LNCAP (cell line): ENCODE results near the gene ASGR1.

Experiments used
- TF ChIP-seq, protein P1 (sequence below): fragments of 450-650 bp; IDR thresholded peaks from 2 replicates; pipeline ENCODE4 v1.5.1; 2017; ENCODE audit warnings: mild to moderate bottlenecking

The ASGR1 gene

DNA sequence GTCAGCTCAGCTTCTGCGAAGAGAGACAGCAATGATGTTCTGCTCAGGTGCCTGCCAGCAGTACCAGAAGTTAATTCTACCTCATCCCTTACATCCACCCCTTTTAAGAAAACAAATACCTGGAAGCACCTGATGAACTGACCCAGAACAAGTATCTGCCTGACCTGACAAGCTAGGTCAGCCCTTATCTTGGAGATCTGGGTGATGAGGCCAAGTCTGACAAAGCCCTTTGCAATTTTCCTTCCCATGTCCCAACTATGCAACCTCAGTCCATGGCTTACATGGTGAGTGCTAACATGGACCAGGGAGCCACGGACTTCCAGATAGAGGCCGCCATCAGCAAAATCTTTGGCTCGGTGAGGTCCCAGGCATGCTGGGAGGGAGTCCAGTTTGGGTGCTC, 44.2 kb upstream of the ASGR1 start:
- TF ChIP-seq, protein P1, sequence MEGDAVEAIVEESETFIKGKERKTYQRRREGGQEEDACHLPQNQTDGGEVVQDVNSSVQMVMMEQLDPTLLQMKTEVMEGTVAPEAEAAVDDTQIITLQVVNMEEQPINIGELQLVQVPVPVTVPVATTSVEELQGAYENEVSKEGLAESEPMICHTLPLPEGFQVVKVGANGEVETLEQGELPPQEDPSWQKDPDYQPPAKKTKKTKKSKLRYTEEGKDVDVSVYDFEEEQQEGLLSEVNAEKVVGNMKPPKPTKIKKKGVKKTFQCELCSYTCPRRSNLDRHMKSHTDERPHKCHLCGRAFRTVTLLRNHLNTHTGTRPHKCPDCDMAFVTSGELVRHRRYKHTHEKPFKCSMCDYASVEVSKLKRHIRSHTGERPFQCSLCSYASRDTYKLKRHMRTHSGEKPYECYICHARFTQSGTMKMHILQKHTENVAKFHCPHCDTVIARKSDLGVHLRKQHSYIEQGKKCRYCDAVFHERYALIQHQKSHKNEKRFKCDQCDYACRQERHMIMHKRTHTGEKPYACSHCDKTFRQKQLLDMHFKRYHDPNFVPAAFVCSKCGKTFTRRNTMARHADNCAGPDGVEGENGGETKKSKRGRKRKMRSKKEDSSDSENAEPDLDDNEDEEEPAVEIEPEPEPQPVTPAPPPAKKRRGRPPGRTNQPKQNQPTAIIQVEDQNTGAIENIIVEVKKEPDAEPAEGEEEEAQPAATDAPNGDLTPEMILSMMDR = no peak

DNA sequence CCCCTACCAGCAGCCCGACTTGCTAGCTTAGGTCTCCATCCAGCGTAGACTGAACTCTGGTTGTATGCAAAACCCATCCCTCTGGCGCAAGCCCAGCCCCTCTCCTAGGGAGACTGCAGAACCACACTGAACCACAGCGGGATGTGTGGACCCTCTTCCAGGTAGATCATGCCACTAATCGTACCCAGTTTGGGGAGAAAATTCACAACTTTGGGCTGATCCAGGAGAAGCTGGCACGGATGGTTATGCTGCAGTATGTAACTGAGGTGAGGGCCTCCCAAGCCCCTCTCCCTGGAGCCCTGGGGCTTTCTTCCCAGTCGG, 43.8 kb upstream of the ASGR1 start:
- TF ChIP-seq, protein P1 = no peak

DNA sequence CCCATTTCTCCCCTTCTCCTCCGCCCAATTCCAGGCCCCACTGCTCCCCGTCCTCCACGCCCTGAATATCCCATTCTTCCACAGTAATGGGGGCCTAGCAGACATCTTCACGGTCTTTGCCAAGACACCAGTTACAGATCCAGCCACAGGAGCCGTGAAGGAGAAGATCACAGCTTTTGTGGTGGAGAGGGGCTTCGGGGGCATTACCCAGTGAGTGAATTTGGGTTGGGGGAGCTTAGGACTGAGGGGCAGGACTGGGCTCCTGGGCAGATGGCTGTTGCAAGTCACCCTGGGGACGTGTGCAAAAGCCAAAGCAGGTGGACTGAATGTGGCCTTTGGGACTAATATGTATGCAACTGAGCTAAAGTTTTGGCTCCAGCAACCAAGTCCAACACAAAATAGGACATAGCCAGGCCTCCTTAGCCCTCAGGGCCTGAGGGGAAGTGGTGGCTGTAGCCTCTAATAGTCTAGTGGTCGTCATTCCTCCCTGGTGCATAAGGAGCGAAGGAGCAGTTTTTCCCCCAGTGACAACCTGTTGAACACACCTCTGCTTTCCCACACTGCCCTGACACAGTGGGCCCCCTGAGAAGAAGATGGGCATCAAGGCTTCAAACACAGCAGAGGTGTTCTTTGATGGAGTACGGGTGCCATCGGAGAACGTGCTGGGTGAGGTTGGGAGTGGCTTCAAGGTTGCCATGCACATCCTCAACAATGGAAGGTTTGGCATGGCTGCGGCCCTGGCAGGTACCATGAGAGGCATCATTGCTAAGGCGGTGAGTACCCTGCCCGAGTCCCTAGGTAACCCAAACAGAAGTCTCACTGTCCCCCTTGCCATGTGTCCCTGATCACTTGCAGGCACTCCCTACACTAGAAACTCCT, 43.2 kb upstream of the ASGR1 start:
- TF ChIP-seq, protein P1 = no peak

DNA sequence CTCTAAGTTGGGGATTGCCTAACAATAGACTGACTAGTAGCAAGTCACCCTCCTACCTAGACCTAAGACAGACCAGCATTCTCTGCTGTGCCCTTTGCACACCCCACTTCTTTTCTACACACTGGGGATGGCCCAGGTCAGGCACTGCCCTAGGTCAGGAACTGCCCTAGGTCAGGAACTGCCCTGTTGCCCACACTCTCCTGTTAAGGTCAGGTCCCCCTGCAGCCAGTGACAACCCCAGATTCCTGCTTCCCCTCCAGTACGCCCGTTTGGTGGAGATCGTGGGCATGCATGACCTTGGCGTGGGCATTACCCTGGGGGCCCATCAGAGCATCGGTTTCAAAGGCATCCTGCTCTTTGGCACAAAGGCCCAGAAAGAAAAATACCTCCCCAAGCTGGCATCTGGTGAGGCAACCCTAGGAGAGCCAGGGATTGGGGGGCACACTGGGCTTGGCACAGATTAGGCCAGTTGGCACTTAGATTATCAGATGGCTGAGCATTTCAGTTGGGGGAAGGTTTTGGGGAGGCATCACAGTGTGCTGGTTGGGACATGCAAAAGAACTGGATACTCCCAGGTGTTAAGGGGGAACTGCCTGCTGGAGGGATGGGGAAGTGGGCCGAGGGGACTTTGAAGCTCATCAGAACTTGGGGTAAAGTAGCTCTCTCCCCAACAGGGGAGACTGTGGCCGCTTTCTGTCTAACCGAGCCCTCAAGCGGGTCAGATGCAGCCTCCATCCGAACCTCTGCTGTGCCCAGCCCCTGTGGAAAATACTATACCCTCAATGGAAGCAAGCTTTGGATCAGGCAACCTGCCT, 42.3 kb upstream of the ASGR1 start:
- TF ChIP-seq, protein P1 = no peak

DNA sequence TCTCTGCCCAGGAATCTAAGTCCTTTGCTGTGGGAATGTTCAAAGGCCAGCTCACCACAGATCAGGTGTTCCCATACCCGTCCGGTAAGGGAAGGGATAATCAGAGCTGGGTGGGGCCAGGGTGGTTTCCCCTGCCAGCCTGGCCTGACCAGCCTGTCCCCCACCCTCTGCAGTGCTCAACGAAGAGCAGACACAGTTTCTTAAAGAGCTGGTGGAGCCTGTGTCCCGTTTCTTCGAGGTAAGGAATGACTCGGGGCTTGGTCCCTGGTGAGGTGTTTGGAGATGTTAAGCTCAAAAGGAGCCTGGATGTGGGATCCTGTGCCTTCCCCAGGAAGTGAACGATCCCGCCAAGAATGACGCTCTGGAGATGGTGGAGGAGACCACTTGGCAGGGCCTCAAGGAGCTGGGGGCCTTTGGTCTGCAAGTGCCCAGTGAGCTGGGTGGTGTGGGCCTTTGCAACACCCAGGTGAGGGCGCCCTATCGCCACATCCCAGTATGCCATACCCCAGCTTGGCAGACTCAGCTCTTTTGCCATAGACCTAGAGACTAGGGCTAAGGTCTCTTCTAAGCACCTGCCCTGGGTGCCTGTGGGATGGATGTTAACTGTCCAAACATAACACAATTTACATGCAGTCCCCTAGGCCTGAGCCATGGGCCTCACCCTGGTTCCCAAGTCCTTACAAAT, 41.6 kb upstream of the ASGR1 start:
- TF ChIP-seq, protein P1 = peak; percentile 50; the same call in 1 of the 2 replicates

GRCh38 chr17:7219812-7220592, 40.8 kb upstream of the ASGR1 start, which contains the start of the genes ACADVL and DLG4:
Gene ACADVL (plus strand): TSS chr17:7219938. CDS start chr17:7219985, 47 bp downstream.
Gene DLG4 (minus strand): TSS chr17:7219836.
- TF ChIP-seq, protein P1 = no peak
